Astrocyte (in vitro differentiated cells and primary cell): ENCODE measurements around the gene VPS41. TPM values are rescaled to one million over a fixed set of nuclear protein-coding genes. Genes with fewer than 3 reads are reported as not detected.

Experiments used
- DNase-seq: peaks from one replicate; pipeline ENCODE4 v3.0.0-alpha.2; 2010; ENCODE audit warnings: low read depth
- FAIRE-seq: peaks from 2 replicates; lab custom pipeline; 2011; peaks lifted over from hg19 to GRCh38; lab: Jason Lieb, UNC
- H2AFZ ChIP-seq: 2 replicates; pipeline ENCODE4 v1.6.0; 2012; ENCODE audit warnings: low read depth, low read length, inconsistent platforms
- H3K27ac ChIP-seq: 2 replicates; pipeline ENCODE4 v1.5.1; 2011; ENCODE audit warnings: low read depth, low read length, inconsistent platforms
- H3K27me3 ChIP-seq: 2 replicates; pipeline ENCODE4 v1.6.0; 2011; ENCODE audit warnings: low read length, inconsistent platforms; ENCODE audit not compliant: insufficient read depth
- H3K36me3 ChIP-seq: 2 replicates; pipeline ENCODE4 v1.5.1; 2011; ENCODE audit warnings: low read length, inconsistent platforms; ENCODE audit not compliant: insufficient read depth
- H3K4me1 ChIP-seq: 2 replicates; pipeline ENCODE4 v1.5.1; 2011; ENCODE audit warnings: low read length, inconsistent platforms; ENCODE audit not compliant: insufficient read depth
- H3K4me2 ChIP-seq: 2 replicates; pipeline ENCODE4 v1.6.0; 2012; ENCODE audit warnings: low read length, inconsistent platforms
- H3K4me3 ChIP-seq: 2 replicates; pipeline ENCODE4 v1.5.1; 2011; ENCODE audit warnings: low read depth, mild to moderate bottlenecking, low read length, inconsistent platforms; ENCODE audit not compliant: insufficient read depth
- H3K79me2 ChIP-seq: 2 replicates; pipeline ENCODE4 v1.6.0; 2012; ENCODE audit warnings: mild to moderate bottlenecking, low read length, inconsistent platforms; ENCODE audit not compliant: insufficient read depth
- H3K9ac ChIP-seq: 2 replicates; pipeline ENCODE4 v1.6.0; 2012; ENCODE audit warnings: mild to moderate bottlenecking, low read length, inconsistent platforms
- H3K9me3 ChIP-seq: 2 replicates; pipeline ENCODE4 v1.5.1; 2012; ENCODE audit warnings: low read depth, mild to moderate bottlenecking, low read length, inconsistent platforms; ENCODE audit not compliant: insufficient read depth
- H4K20me1 ChIP-seq: 2 replicates; pipeline ENCODE4 v1.6.0; 2012; ENCODE audit warnings: low read length, inconsistent platforms; ENCODE audit not compliant: insufficient read depth
- H3K27ac Mint-ChIP-seq: one replicate; pipeline ENCODE4 v1.8.0; 2021; ENCODE audit warnings: mild to moderate bottlenecking, mixed read lengths; ENCODE audit not compliant: unreplicated experiment
- H3K27me3 Mint-ChIP-seq: one replicate; pipeline ENCODE4 v1.8.0; 2021; ENCODE audit warnings: low read depth, mixed read lengths; ENCODE audit not compliant: unreplicated experiment
- H3K36me3 Mint-ChIP-seq: one replicate; pipeline ENCODE4 v1.8.0; 2021; ENCODE audit warnings: low read depth, mixed read lengths; ENCODE audit not compliant: unreplicated experiment
- H3K4me1 Mint-ChIP-seq: one replicate; pipeline ENCODE4 v1.8.0; 2021; ENCODE audit warnings: low read depth, mixed read lengths; ENCODE audit not compliant: unreplicated experiment
- H3K4me3 Mint-ChIP-seq: one replicate; pipeline ENCODE4 v1.8.0; 2021; ENCODE audit warnings: mild to moderate bottlenecking, moderate library complexity, mixed read lengths; ENCODE audit not compliant: unreplicated experiment
- H3K9me3 Mint-ChIP-seq: one replicate; pipeline ENCODE4 v1.8.0; 2021; ENCODE audit warnings: mild to moderate bottlenecking, mixed read lengths; ENCODE audit not compliant: unreplicated experiment
- CTCF ChIP-seq: IDR thresholded peaks from 2 replicates; pipeline ENCODE4 v1.5.1; 2011; ENCODE audit warnings: low read depth, mild to moderate bottlenecking, inconsistent platforms, low read length, moderate library complexity; ENCODE audit not compliant: insufficient read depth
- EZH2 ChIP-seq: IDR thresholded peaks from 2 replicates; pipeline ENCODE4 v1.6.1; 2012; ENCODE audit warnings: mild to moderate bottlenecking, low read length, inconsistent platforms; ENCODE audit not compliant: insufficient read depth
- total RNA-seq: library from RNA; stranded (reverse); gene quantifications from 2 replicates; pipeline ENCODE4 v1.2.1, GENCODE V29; 2021

VPS41 gene
- total RNA-seq, 1 donor from 2014 or later: 93.6 TPM

GRCh38 chr7:38748056-38748610 lies 160.9 kb downstream of the VPS41 start:
- Histone ChIP-seq H3K9ac (no peak overlapping the region), H3K79me2 (no peaks in the 10 kb centered on the region), H3K4me1 (peaks cover 6% of the 10 kb centered on the region), H3K4me3 (no peak overlapping the region), H3K9me3 (no peaks in the 10 kb centered on the region), H4K20me1 (no peaks in the 10 kb centered on the region), H2AFZ (no peak overlapping the region), H3K27ac (no peak overlapping the region), H3K27me3 (no peaks in the 10 kb centered on the region), H3K36me3 (no peaks in the 10 kb centered on the region), H3K4me2 (no peak overlapping the region)
- no peaks in the 10 kb centered on the region for H3K9me3 Mint-ChIP-seq
- peaks cover 15% of the 10 kb centered on the region for H3K36me3 Mint-ChIP-seq
- FAIRE-seq (no peak), DNase-seq (no peak)
- H3K27ac Mint-ChIP-seq: no peak overlapping the region
- no peak for TF ChIP-seq EZH2
- TF ChIP-seq CTCF: peak; percentile 34
- H3K4me1 Mint-ChIP-seq: peaks cover 9% of the 10 kb centered on the region
- no peak overlapping the region for H3K4me3 Mint-ChIP-seq
- H3K27me3 Mint-ChIP-seq: no peaks in the 10 kb centered on the region

GRCh38 chr7:38746438-38746837 lies 162.6 kb downstream of the VPS41 start:
- Histone ChIP-seq H3K27ac (no peak overlapping the region), H4K20me1 (no peaks in the 10 kb centered on the region), H3K4me2 (no peak overlapping the region), H3K79me2 (no peaks in the 10 kb centered on the region), H3K27me3 (no peaks in the 10 kb centered on the region), H2AFZ (no peak overlapping the region), H3K36me3 (no peaks in the 10 kb centered on the region), H3K9me3 (no peaks in the 10 kb centered on the region), H3K4me3 (no peak overlapping the region), H3K9ac (no peak overlapping the region), H3K4me1 (peaks cover 6% of the 10 kb centered on the region)
- FAIRE-seq (no peak), DNase-seq (no peak)
- Mint-ChIP-seq H3K4me1 (peaks cover 9% of the 10 kb centered on the region), H3K27me3 (no peaks in the 10 kb centered on the region), H3K36me3 (peaks cover 8% of the 10 kb centered on the region), H3K4me3 (no peak overlapping the region), H3K9me3 (no peaks in the 10 kb centered on the region), H3K27ac (no peak overlapping the region)
- no peak for TF ChIP-seq EZH2

- H3K27me3 ChIP-seq: no peaks in the 10 kb centered on the region
- no peak for TF ChIP-seq CTCF
- no peak for TF ChIP-seq EZH2
- Mint-ChIP-seq H3K4me3 (no peak overlapping the region), H3K9me3 (no peaks in the 10 kb centered on the region), H3K36me3 (peaks cover 8% of the 10 kb centered on the region), H3K27me3 (no peaks in the 10 kb centered on the region), H3K27ac (no peak overlapping the region), H3K4me1 (peaks cover 9% of the 10 kb centered on the region)
- peaks cover 6% of the 10 kb centered on the region for H3K4me1 ChIP-seq
- no peak overlapping the region for H3K9ac ChIP-seq
- peak overlapping the region; percentile 2 for H3K4me2 ChIP-seq
- H3K4me3 ChIP-seq: no peak overlapping the region
- FAIRE-seq: peak; percentile 83
- peak; percentile 67 for DNase-seq
- H3K9me3 ChIP-seq: no peaks in the 10 kb centered on the region
- no peaks in the 10 kb centered on the region for H4K20me1 ChIP-seq
- H3K27ac ChIP-seq: no peak overlapping the region
- H3K79me2 ChIP-seq: no peaks in the 10 kb centered on the region
- no peak overlapping the region for H2AFZ ChIP-seq
- H3K36me3 ChIP-seq: no peaks in the 10 kb centered on the region
Measured at GRCh38 chr7:38744746-38745145, 164.2 kb downstream of the VPS41 start.
